HG03575 (cell line): ENCODE data around the gene TDRD9.

ENCODE experiments used
- ATAC-seq: cut with Tn5 transposase; IDR thresholded peaks from one replicate; pipeline ENCODE4 v1.9.1; 2021; ENCODE audit not compliant: unreplicated experiment, insufficient number of reproducible peaks, low FRiP score; ENCODE audit errors: extremely low read depth

TDRD9 gene

GRCh38 chr14:104081951-104082464 is 153.8 kb downstream of the TDRD9 start:
- no peak for ATAC-seq

GRCh38 chr14:104082807-104083206 is 154.6 kb downstream of the TDRD9 start:
- no peak for ATAC-seq

GRCh38 chr14:104084251-104085002 is 156.2 kb downstream of the TDRD9 start:
- ATAC-seq = no peak

- ATAC-seq = no peak
These were observed 157.0 kb downstream of the TDRD9 start, which contains the start of gene ASPG for GRCh38 chr14:104085032-104085888. Gene ASPG, plus strand, starts transcription at chr14:104085700. Its CDS starts 71 bp downstream, at chr14:104085771.

GRCh38 chr14:104085889-104086201 is 157.6 kb downstream of the TDRD9 start:
- ATAC-seq = no peak

GRCh38 chr14:104086210-104086660 is 158.0 kb downstream of the TDRD9 start:
- ATAC-seq = no peak

GRCh38 chr14:104086661-104087461 is 158.6 kb downstream of the TDRD9 start:
- ATAC-seq = no peak

GRCh38 chr14:104087505-104087904 is 159.2 kb downstream of the TDRD9 start:
- no peak for ATAC-seq

GRCh38 chr14:104087981-104088850 is 160.0 kb downstream of the TDRD9 start:
- ATAC-seq = no peak

GRCh38 chr14:104090071-104090748 is 162.0 kb downstream of the TDRD9 start:
- ATAC-seq = no peak

GRCh38 chr14:104091061-104091926 is 163.0 kb downstream of the TDRD9 start:
- ATAC-seq = no peak

- no peak for ATAC-seq
These were observed 163.9 kb downstream of the TDRD9 start for GRCh38 chr14:104091927-104092771.

- no peak for ATAC-seq
These were observed 164.7 kb downstream of the TDRD9 start for GRCh38 chr14:104092931-104093365.

GRCh38 chr14:104093366-104094055 is 165.3 kb downstream of the TDRD9 start:
- ATAC-seq = no peak

- ATAC-seq = no peak
These were observed 165.9 kb downstream of the TDRD9 start for GRCh38 chr14:104094056-104094708.
